Adrenal gland (tissue), 12 donors: Measurements from ENCODE around the gene AVPR2. TPM values are rescaled to one million over a fixed set of nuclear protein-coding genes. Genes with fewer than 3 reads are reported as not detected.

ENCODE experiments used
- DNase-seq, 7 donors: peaks; one replicate each; pipeline ENCODE4 v3.0.0-alpha.2; 2019 to 2020
- H3K27ac ChIP-seq, 5 donors: fragments of 200-600 bp; sonication (generic) in 4 of 5; 1 replicate in 3 of 5; 2 replicates in 2 of 5; pipeline versions ENCODE4 v1.5.1 to v1.8.0; 2016 to 2020; ENCODE audit warnings: mild to moderate bottlenecking in 1 of 5
- H3K27me3 ChIP-seq: fragments of 200-600 bp; 2 replicates; pipeline ENCODE4 v1.8.0; 2021
- H3K36me3 ChIP-seq, 2 donors: fragments of 200-600 bp; replicated peaks in 1 of 2; 1 replicate in 1 of 2; 2 replicates in 1 of 2; pipeline versions ENCODE4 v1.5.1 to v1.8.0; 2018 to 2022
- H3K4me1 ChIP-seq, 2 donors: fragments of 200-600 bp; replicated peaks in 1 of 2; 1 replicate in 1 of 2; 2 replicates in 1 of 2; pipeline versions ENCODE4 v1.5.1 to v1.8.0; 2018 to 2021
- H3K4me3 ChIP-seq, 4 donors: fragments of 200-600 bp; sonication (generic) in 3 of 4; one replicate each; pipeline ENCODE4 v1.5.1; 2016 to 2018
- H3K9me3 ChIP-seq, 3 donors: fragments of 200-600 bp; sonication (generic) in 1 of 3; replicated peaks in 1 of 3; 1 replicate in 2 of 3; 2 replicates in 1 of 3; pipeline versions ENCODE4 v1.5.1 to v1.8.0; 2016 to 2021
- POLR2A ChIP-seq, 2 donors: fragments of 450-650 bp; IDR thresholded peaks; one replicate each; pipeline ENCODE4 v1.6.1; 2017; ENCODE audit warnings: antibody characterized with exemption in 2 of 2, mild to moderate bottlenecking in 2 of 2, moderate library complexity in 1 of 2
- WGBS, 4 donors: extraction: QIAGEN DNeasy Blood & Tissue Kit in 2 of 4; methylation state at CpG; one replicate each; pipeline versions ENCODE4 v1.1.5 to v1.1.7; 2013 to 2017; 5-methylcytosine and 5-hydroxymethylcytosine counted together
- intact Hi-C, 2 donors: fragments of 100-400 bp; cut with DNase I; formaldehyde crosslinking; loops; one replicate each; pipeline versions ENCODE4 v1.14.1 to v1.15.0; 2022 to 2023
- polyA plus RNA-seq, 3 donors: library from polyadenylated mRNA; stranded (reverse); fragments of 200-250 nt in 2 of 3; fragments of 350-450 nt in 1 of 3; fragmentation: Illumina TruSeq in 1 of 3; extraction: RNeasy Lipid Tissue Mini Kit (QIAGEN cat#74804) in 1 of 3; gene quantifications; one replicate each; pipeline ENCODE4 v1.2.3, GENCODE V29; 2013 to 2014
- total RNA-seq, 9 donors: library from RNA; depleted of rRNA in 4 of 9; stranded (reverse); fragments of >200 nt in 4 of 9; fragments of 120-200 nt in 1 of 9; fragmentation: NEBNext Ultra II Directional in 1 of 9; extraction: Animal tissue kit (Norgen Biotek cat#: 25700) in 1 of 9; gene quantifications; one replicate each; pipeline versions ENCODE4 v1.1.0 to v1.2.4, GENCODE V29; 2013 to 2023
- TF ChIP-seq, protein P1 (sequence below), 6 experiments: fragments of 450-650 bp in 4 of 6; fragments of 200-600 bp in 2 of 6; sonication (generic) in 1 of 6; IDR thresholded peaks; 1 replicate in 5 of 6; 2 replicates in 1 of 6; pipeline versions ENCODE4 v1.5.1 to v1.8.0; 2016 to 2021; ENCODE audit warnings: antibody characterized with exemption in 6 of 6, mild to moderate bottlenecking in 2 of 6, moderate library complexity in 1 of 6
- donor health status: healthy with polysubstance abuse.
- donor health status: Bipolar disorder and iron deficiency.
- donor health status: DM: yes; HTN: yes; CAD: no.
- donor health status: DM: no; HTN: no; CAD: no.
- donor health status: DM: no; HTN: no; CAD: no.
- donor health status: DM: yes; HTN: yes; CAD: no.

The AVPR2 gene
- total and polyA plus RNA-seq, 12 donors, result 0.11 to 1.6 (median 0.69) TPM; not detected in 1

GRCh38 chrX:153864561-153865320 lies 39.7 kb upstream of the AVPR2 start:
- no peaks in the 10 kb centered on the region for H3K4me1 ChIP-seq
- H3K27ac ChIP-seq, result no peak overlapping the region
- TF ChIP-seq, protein P1, sequence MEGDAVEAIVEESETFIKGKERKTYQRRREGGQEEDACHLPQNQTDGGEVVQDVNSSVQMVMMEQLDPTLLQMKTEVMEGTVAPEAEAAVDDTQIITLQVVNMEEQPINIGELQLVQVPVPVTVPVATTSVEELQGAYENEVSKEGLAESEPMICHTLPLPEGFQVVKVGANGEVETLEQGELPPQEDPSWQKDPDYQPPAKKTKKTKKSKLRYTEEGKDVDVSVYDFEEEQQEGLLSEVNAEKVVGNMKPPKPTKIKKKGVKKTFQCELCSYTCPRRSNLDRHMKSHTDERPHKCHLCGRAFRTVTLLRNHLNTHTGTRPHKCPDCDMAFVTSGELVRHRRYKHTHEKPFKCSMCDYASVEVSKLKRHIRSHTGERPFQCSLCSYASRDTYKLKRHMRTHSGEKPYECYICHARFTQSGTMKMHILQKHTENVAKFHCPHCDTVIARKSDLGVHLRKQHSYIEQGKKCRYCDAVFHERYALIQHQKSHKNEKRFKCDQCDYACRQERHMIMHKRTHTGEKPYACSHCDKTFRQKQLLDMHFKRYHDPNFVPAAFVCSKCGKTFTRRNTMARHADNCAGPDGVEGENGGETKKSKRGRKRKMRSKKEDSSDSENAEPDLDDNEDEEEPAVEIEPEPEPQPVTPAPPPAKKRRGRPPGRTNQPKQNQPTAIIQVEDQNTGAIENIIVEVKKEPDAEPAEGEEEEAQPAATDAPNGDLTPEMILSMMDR (IDR thresholded peaks at IDR 0.05), result no peak
- TF ChIP-seq POLR2A (IDR thresholded peaks at IDR 0.05), result no peak
- H3K36me3 ChIP-seq, result no peaks in the 10 kb centered on the region
- intact Hi-C loops, result no loop called here
- 82 to 84% (median 83%) methylated on average over 7 to 30 of the region's 30 CpGs; no CpG with 5 or more reads in 1 of the 4 donors for WGBS, 4 donors
- H3K9me3 ChIP-seq, result no peaks in the 10 kb centered on the region
- H3K27me3 ChIP-seq, result peaks cover 22% of the 10 kb centered on the region
- no peak for DNase-seq
- H3K4me3 ChIP-seq, result no peak overlapping the region

- DNase-seq, result no peak
Measured at GRCh38 chrX:153865321-153865580, 39.2 kb upstream of the AVPR2 start.

DNA sequence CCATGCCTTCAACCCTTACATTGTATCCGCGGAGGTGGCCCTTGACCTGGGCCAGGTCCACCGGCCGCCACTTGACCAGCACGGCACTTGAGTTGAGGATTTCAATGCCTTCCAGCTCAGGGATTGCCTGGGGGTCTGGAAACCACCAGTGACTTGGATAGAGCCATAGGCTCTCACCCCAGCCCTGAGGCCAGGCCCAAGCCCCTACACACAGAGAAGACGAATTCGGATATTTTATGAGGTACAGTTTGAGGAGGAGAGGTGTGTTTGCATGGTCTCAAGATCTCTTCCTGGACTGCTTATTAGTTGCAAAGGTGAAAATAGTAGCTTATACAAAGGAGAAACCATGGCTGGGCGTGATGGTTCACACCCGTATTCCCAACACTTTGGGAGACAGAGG lies 38.8 kb upstream of the AVPR2 start:
- no peak for DNase-seq
- Histone ChIP-seq H3K36me3 (no peaks in the 10 kb centered on the region), H3K9me3 (no peaks in the 10 kb centered on the region), H3K4me1 (no peaks in the 10 kb centered on the region), H3K4me3 (no peak overlapping the region), H3K27me3 (peaks cover 31% of the 10 kb centered on the region), H3K27ac (no peak overlapping the region)
- TF ChIP-seq, protein P1 (IDR thresholded peaks at IDR 0.05), result no peak
- TF ChIP-seq POLR2A (IDR thresholded peaks at IDR 0.05), result no peak
- WGBS, 4 donors, result 57 to 92% (median 88%) methylated on average over 2 to 9 of the region's 9 CpGs
- intact Hi-C loops, result no loop called here

More at GRCh38 chrX:153865321-153865580, 39.2 kb upstream of the AVPR2 start:
- WGBS, 4 donors, result 81 to 100% (median 84%) methylated on average over 4 to 11 of the region's 11 CpGs; no CpG with 5 or more reads in 1 of the 4 donors
- TF ChIP-seq, protein P1 (IDR thresholded peaks at IDR 0.05), result no peak
- no peak for TF ChIP-seq POLR2A (IDR thresholded peaks at IDR 0.05)
- Histone ChIP-seq H3K9me3 (no peaks in the 10 kb centered on the region), H3K4me3 (no peak overlapping the region), H3K27ac (no peak overlapping the region), H3K4me1 (no peaks in the 10 kb centered on the region), H3K27me3 (peaks cover 27% of the 10 kb centered on the region), H3K36me3 (no peaks in the 10 kb centered on the region)
- intact Hi-C loops, result no loop called here

- TF ChIP-seq POLR2A (IDR thresholded peaks at IDR 0.05), result no peak
- TF ChIP-seq, protein P1 (IDR thresholded peaks at IDR 0.05), result no peak
- no peak for DNase-seq
- H3K4me1 ChIP-seq, result no peaks in the 10 kb centered on the region
- intact Hi-C loops, result no loop called here
- H3K27me3 ChIP-seq, result peaks cover 31% of the 10 kb centered on the region
- no peak overlapping the region for H3K4me3 ChIP-seq
- no peaks in the 10 kb centered on the region for H3K9me3 ChIP-seq
- 60 to 90% (median 87%) methylated on average over 4 to 22 of the region's 22 CpGs for WGBS, 4 donors
- H3K36me3 ChIP-seq, result no peaks in the 10 kb centered on the region
- no peak overlapping the region for H3K27ac ChIP-seq
Measured at GRCh38 chrX:153866302-153867019, 38.0 kb upstream of the AVPR2 start.
